ENCODE results near the gene CD82.

- TF ChIP-seq YY1 (IDR thresholded peaks at IDR 0.05; ENCODE audit: insufficient read depth, insufficient read length) (no peak), SUZ12 (IDR thresholded peaks at IDR 0.05; ENCODE audit: extremely low read depth, insufficient read depth, insufficient read length) (no peak)
Measured at GRCh38 chr11:44610186-44610955, 44.9 kb downstream of the CD82 start.

All from NT2/D1 (cell line).